ENCODE measurements around the gene FAM110A.
"Not testable (repeated sequence)": the region's sequence is repeated elsewhere in the genome, so short reads cannot be mapped to it uniquely, and the experiment has no call there.

The FAM110A gene

GRCh38 chr20:822651-823573, 10.6 kb upstream of the FAM110A start:
- in situ Hi-C loops (cut with MboI; ENCODE audit: low sequenced_read_pairs): no loop called here

GRCh38 chr20:823574-823902, 10.0 kb upstream of the FAM110A start:
- in situ Hi-C loops (cut with MboI; ENCODE audit: low sequenced_read_pairs): no loop called here

- in situ Hi-C loops (cut with MboI; ENCODE audit: low sequenced_read_pairs): no loop called here
Measured at GRCh38 chr20:824490-824889, 9.0 kb upstream of the FAM110A start.

- in situ Hi-C loops (cut with MboI; ENCODE audit: low sequenced_read_pairs): no loop called here
Measured at GRCh38 chr20:824916-825315, 8.6 kb upstream of the FAM110A start.

GRCh38 chr20:825710-826421, 7.6 kb upstream of the FAM110A start:
- in situ Hi-C loops (cut with MboI; ENCODE audit: low sequenced_read_pairs): no loop called here

- in situ Hi-C loops (cut with MboI; ENCODE audit: low sequenced_read_pairs): no loop called here
Measured at GRCh38 chr20:826695-827323, 6.7 kb upstream of the FAM110A start.

DNA sequence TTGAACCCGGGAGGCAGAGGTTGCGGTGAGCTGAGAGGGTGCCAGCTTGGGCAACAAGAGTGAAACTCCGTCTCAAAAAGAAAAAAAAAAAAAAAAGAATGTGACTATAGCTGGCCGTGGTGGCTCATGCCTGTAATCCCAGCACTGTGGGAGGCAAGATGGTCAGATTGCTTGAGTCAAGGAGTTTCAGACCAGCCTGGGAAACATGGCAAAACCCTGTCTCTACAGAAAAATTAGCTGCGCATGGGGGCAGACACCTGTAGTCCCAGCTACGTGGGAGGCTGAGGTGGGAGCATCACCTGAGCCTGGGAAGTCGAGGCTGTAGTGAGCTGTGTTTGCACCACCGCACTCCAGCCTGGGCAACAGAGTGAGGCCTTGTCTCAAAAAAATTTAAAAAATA, 5.5 kb upstream of the FAM110A start:
- in situ Hi-C loops (cut with MboI; ENCODE audit: low sequenced_read_pairs): not testable (repeated sequence)

DNA sequence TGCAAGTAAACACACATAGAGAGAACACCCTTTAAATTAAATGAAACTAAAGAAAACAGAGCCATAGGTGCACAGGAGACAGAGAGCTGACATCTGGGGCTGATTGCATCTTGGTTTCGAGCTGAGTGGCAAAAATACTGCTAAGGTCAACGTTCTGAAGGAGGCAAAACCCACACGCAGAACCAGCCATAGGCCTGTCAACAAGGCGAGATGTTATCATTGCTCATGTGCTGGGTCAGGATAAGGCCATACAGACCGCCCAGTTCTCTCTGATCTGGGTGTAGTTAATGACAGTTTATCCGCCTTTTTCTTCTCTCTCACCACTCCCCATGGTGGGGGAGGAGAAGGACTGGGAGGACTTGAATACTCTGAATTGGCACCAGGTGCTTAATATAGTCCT, 4.5 kb upstream of the FAM110A start:
- in situ Hi-C loops (cut with MboI; ENCODE audit: low sequenced_read_pairs): no loop called here

DNA sequence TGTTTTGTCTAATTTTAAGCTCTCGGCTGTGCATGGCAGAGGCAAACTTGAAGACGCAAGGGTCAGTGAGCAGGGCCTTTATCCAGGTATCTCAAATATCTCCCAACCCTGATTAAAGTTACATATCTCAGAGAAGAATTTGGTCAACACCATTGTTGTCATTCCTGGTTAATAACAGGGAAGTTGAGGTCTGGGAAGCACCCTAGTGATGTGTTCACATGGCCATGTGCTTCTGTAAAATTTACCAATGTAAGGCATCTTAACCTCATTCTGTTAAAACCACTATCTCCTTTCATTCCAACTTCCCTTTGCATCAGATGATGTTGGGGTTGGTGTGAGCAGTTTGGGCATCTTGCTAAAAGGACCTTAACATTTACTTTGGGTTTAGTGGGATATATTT, 4.0 kb upstream of the FAM110A start:
- in situ Hi-C loops (cut with MboI; ENCODE audit: low sequenced_read_pairs): no loop called here

DNA sequence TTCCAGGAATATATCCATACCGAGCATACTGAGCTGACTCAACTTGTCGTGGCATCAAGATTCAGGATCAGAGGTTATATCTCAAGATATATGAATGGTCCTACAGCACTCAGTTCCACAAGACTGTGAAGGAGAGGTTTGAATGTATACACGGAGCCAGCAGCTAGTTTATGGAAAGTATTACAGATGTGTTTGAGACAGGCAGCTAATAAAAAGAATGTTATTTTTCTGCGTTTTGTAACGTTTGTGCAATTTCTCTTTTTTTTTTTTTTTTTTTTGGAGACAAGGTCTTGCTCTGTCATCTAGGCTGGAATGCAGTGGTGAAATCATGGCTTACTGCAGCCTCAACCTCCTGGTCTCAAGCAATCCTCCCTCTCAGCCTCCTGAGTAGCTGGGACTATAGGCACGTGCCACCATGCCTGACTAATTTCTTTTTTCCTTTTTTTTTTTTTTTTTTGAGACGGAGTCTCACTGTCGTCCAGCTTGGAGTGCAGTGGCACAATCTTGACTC, 3.4 kb upstream of the FAM110A start:
- in situ Hi-C loops (cut with MboI; ENCODE audit: low sequenced_read_pairs): no loop called here

DNA sequence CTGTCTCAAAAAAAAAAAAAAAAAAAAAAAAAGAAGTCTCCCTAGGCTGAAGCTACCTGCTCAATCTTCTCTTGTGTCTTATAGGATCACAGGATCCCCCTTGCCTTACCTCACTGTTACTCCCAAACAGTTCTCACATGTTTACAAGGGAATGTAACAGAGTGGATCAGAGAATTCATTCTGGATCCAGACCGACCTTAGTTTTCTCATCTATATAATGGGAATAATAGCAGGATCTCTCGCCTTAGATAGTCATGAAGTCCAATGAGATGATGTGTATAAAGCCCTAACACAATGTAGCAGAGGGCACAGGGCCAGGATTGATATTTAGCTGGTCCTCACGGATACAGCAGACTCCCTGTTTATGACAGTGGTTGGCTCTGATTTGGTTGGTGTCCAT, 2.3 kb upstream of the FAM110A start:
- in situ Hi-C loops (cut with MboI; ENCODE audit: low sequenced_read_pairs): no loop called here

- in situ Hi-C loops (cut with MboI; ENCODE audit: low sequenced_read_pairs): no loop called here
Measured at GRCh38 chr20:831956-832355, 1.6 kb upstream of the FAM110A start.

- in situ Hi-C loops (cut with MboI; ENCODE audit: low sequenced_read_pairs): no loop called here
Measured at GRCh38 chr20:833121-833449, 430 bp upstream of the FAM110A start.

- in situ Hi-C loops (cut with MboI; ENCODE audit: low sequenced_read_pairs): no loop called here
Measured at GRCh38 chr20:834151-834746, 734 bp downstream of the FAM110A start.

DNA sequence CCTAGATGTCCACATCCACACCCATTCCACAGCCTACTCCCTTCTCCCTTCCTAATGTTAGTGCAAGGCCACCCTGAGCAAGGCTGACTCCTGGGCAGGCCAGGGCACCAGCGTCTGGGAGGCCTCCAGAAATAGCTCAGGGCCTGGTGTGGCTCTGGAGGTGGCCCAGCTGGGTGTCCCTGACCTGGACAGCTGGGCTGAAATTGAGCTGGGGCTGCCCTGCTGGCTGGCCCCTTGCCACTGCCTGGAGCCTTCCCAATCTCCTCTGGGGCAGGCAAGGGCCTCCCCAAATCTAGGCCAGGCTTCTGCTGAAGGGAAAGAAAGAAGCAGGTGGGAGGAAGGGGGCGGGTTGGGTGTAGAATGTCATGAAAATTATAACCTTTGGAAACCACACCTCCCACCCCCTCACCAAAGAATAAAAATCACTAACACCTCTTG, 2.1 kb downstream of the FAM110A start:
- in situ Hi-C loops (cut with MboI; ENCODE audit: low sequenced_read_pairs): no loop called here

- in situ Hi-C loops (cut with MboI; ENCODE audit: low sequenced_read_pairs): no loop called here
Measured at GRCh38 chr20:836190-836589, 2.7 kb downstream of the FAM110A start.

GRCh38 chr20:839015-839414, 5.5 kb downstream of the FAM110A start:
- in situ Hi-C loops (cut with MboI; ENCODE audit: low sequenced_read_pairs): no loop called here

GRCh38 chr20:839626-840025, 6.1 kb downstream of the FAM110A start:
- in situ Hi-C loops (cut with MboI; ENCODE audit: low sequenced_read_pairs): no loop called here

DNA sequence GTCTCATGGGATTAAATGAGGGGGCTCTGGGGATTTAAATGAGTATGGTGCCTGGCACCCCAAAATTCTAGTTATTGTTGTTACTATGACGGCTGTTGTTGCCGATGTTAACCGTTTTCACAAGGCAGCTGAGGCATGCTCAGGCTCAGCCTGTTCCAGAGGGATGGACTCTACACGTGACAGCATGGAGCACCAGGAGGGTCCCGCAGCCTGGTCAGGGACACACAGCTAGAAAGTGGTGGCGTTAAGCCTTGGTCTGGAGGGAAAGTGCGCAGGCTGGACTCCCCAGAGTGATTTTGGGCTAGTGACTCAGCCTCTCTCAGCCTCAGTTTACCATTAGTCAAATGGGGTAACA, 7.0 kb downstream of the FAM110A start:
- in situ Hi-C loops (cut with MboI; ENCODE audit: low sequenced_read_pairs): no loop called here

DNA sequence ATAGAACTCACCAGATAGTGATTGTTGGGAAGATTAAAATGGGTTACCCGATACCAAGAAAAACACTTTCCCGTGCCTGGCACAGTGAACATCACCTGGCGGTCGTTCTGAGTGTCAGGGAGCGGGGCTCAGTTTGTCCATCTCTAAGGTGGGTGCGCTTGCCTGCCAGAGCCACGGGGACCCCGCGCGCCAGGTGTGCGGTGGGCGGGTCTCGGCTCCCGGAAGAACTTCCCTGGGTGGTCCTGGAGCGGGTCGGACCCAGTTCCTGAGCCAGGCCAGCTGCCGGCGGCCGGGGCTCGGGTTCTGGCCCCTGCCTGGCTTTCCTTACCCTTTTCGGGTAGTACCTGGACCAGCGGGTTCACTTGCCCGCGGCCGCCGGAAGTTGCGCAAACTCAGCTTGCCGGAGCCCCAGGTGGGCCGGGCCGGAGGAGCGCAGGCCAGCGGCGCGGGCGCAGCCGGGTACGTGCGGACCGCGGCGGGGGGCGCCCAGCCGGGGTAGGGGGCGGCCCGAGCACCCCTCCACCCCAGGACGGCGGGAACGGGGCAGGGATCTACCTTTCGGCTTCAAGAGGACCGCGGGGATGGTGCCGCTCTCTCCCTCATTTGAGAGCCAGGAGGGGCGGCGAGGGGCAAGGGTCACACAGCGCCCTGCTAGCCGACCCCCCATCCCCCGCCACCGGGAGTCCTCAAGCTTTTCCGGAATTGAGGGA, 7.5 kb downstream of the FAM110A start:
- in situ Hi-C loops (cut with MboI; ENCODE audit: low sequenced_read_pairs): no loop called here

Measured in HL-60/S4 (cell line).